Measurements from ENCODE around the gene D2HGDH.
"Not testable (repeated sequence)": the region's sequence is repeated elsewhere in the genome, so short reads cannot be mapped to it uniquely, and the experiment has no call there.

Gene D2HGDH

GRCh38 chr2:241806217-241806616 lies 71.8 kb downstream of the D2HGDH start:
- not testable (repeated sequence) for FAIRE-seq; DNase-seq (ENCODE audit: low spot score)

DNA sequence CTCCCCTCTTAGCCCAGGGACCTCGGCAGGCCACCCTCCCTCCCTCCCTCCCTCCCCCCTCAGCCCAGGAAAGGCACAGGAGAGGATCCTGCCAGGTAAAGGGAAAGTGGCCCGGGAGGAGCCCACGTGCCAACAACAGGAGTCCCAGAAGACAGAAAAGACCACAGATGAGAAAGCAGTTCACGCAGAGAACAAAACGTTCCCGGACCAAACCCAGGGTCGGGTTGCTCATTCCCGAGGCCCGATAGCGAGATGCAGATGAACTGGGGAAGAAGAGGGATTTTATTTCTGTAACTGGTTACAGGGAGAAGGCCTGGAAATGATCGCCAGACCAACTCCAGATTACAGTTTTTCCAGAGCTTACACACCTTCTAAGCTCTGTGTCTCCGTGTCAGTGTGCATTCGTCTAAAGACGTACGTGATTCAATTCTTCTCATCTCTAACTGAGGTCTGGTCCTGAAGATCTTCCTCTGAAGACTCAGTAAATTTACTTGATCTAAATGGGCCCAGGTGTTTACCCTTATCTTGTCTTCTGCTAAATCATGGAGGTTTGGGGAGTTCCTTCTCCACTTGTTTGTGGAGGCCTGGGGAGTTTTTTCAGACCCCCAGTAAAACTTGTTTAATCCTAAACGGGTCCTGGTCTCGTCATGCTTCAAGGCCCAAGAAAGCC lies 73.8 kb downstream of the D2HGDH start:
- DNase-seq (ENCODE audit: low spot score) (no peak), FAIRE-seq (no peak)

GRCh38 chr2:241808721-241809382 lies 74.4 kb downstream of the D2HGDH start, which contains the start of gene NEU4:
Gene NEU4, plus strand, starts transcription at chr2:241809193. Its CDS starts 5,292 bp downstream, at chr2:241814485.
- DNase-seq (ENCODE audit: low spot score): no peak
- FAIRE-seq: no peak

DNA sequence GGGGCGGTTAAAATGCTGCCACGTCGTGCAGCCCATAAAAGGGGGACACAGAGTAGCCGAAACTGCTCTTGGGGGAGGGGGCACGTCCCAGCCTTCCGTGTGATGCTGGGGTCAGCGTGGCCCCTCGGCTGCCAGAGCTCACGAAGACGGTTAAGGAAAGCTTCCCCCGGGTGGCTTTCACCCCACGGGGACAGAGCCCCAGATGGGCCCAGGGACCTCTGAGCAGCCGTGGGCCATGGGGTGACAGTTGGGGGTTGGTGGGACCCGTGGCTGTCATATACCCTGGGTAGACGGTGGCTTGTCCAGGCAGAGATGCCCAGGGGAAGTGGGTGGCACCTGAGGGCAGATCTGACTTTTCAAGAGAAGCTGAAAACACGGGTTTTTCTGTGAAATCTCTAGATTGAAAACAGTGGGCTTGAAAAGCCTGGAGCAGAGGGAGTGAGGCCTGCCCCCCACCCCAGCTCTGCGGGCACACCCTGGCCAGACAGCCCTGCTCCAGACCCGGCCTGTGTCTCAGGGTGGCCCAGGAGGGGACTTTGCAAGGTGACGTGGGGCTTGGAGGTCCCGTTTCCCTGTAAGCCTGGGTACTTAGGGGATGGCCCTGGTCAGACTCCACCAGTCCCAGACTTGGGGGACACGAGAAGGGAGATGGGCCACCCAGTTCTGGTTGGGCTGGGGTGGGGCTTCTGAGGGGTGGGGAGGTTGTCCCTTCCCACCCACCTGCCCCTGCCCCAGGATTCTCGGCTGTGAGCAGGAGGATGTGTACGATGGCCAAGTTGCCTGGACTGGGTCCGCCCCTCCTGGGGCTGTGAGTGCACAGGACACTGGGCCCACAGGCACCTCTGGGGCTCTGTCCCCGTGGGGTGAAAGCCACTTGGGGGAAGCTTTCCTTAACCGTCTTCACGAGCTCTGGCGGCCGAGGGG lies 75.2 kb downstream of the D2HGDH start:
- FAIRE-seq: no peak
- no peak for DNase-seq (ENCODE audit: low spot score)

GRCh38 chr2:241810307-241811200 lies 76.1 kb downstream of the D2HGDH start:
- no peak for FAIRE-seq
- DNase-seq (ENCODE audit: low spot score): no peak

- FAIRE-seq: no peak
- DNase-seq (ENCODE audit: low spot score): no peak
Measured at GRCh38 chr2:241811201-241811951, 76.9 kb downstream of the D2HGDH start.

- DNase-seq (ENCODE audit: low spot score) (no peak), FAIRE-seq (no peak)
Measured at GRCh38 chr2:241811952-241812729, 77.7 kb downstream of the D2HGDH start.

- FAIRE-seq: no peak
- DNase-seq (ENCODE audit: low spot score): no peak
Measured at GRCh38 chr2:241812730-241813643, 78.6 kb downstream of the D2HGDH start.

GRCh38 chr2:241813644-241814392 lies 79.4 kb downstream of the D2HGDH start:
- no peak for FAIRE-seq
- no peak for DNase-seq (ENCODE audit: low spot score)

- DNase-seq (ENCODE audit: low spot score) (no peak), FAIRE-seq (no peak)
Measured at GRCh38 chr2:241814393-241814642, 79.9 kb downstream of the D2HGDH start.

DNA sequence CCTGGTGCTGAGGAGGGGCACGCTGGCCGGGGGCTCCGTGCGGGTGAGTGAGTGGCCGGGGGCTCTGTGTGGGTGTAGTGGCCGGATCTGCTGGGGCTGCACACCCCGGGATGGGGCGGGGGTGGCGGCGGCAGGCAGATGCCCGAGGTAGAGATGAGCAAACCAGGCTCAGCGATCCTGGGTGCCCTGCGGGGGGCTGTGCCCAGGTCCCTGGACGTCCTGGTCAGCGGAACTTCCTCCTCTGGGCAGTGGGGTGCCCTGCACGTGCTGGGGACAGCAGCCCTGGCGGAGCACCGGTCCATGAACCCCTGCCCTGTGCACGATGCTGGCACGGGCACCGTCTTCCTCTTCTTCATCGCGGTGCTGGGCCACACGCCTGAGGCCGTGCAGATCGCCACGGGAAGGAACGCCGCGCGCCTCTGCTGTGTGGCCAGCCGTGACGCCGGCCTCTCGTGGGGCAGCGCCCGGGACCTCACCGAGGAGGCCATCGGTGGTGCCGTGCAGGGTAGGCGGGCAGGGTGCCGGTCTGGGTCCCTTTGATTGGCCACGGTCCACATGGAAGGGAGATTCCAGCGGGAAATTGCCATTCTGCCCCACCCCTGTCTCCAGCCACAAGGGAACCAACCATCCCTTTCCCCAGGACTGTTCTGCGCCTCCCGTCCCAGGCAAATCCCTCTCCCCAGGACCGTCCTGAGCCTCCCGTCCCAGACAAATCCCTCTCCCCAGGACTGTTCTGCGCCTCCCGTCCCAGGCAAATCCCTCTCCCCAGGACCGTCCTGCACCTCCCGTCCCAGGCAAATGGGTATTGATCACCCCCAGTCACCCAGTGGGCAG lies 80.4 kb downstream of the D2HGDH start:
- FAIRE-seq (no peak), DNase-seq (ENCODE audit: low spot score) (no peak)

GRCh38 chr2:241815477-241816430 lies 81.3 kb downstream of the D2HGDH start:
- FAIRE-seq: no peak

DNA sequence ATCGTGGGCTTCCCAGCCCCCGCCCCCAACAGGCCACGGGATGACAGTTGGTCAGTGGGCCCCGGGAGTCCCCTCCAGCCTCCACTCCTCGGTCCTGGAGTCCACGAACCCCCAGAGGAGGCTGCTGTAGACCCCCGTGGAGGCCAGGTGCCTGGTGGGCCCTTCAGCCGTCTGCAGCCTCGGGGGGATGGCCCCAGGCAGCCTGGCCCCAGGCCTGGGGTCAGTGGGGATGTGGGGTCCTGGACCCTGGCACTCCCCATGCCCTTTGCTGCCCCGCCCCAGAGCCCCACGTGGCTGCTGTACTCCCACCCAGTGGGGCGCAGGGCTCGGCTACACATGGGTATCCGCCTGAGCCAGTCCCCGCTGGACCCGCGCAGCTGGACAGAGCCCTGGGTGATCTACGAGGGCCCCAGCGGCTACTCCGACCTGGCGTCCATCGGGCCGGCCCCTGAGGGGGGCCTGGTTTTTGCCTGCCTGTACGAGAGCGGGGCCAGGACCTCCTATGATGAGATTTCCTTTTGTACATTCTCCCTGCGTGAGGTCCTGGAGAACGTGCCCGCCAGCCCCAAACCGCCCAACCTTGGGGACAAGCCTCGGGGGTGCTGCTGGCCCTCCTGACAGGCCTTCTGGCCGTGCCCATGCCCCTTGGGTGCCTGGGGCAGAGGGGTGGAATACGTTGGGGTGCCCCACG lies 82.1 kb downstream of the D2HGDH start:
- FAIRE-seq (no peak), DNase-seq (ENCODE audit: low spot score) (no peak)

More at GRCh38 chr2:241815477-241816430, 81.3 kb downstream of the D2HGDH start:
- DNase-seq (ENCODE audit: low spot score): no peak

- FAIRE-seq (no peak), DNase-seq (ENCODE audit: low spot score) (no peak)
Measured at GRCh38 chr2:241817126-241817820, 82.8 kb downstream of the D2HGDH start.

- DNase-seq (ENCODE audit: low spot score); FAIRE-seq: not testable (repeated sequence)
Measured at GRCh38 chr2:241817821-241818215, 83.4 kb downstream of the D2HGDH start.
